SH-SY5Y (cell line): ENCODE results near the gene TTLL8.

Experiments
- GATA2 ChIP-seq: IDR thresholded peaks from 2 replicates; pipeline ENCODE4 v1.6.1; 2011; ENCODE audit warnings: mild to moderate bottlenecking, low read depth, low read length
- GATA3 ChIP-seq: IDR thresholded peaks from 2 replicates; pipeline ENCODE4 v1.6.1; 2011; ENCODE audit warnings: low read depth, mild to moderate bottlenecking, low read length, moderate library complexity

- TF ChIP-seq GATA2 (no peak), GATA3 (no peak)
Observed at GRCh38 chr22:50085211-50085972, 27.3 kb upstream of the TTLL8 start, which contains the start of gene MLC1.
